ENCODE results near the gene SLC35F5.
"Not testable (repeated sequence)": the region's sequence is repeated elsewhere in the genome, so short reads cannot be mapped to it uniquely, and the experiment has no call there.

The SLC35F5 gene

GRCh38 chr2:113756355-113757137 is at the start of gene SLC35F5:
SLC35F5 (minus strand) TSS chr2:113756642; CDS start chr2:113756409, 233 bp downstream.
- peak; percentile 97 to 100 (median 99) for DNase-seq

- peak; percentile 31 to 64 (median 63) for DNase-seq
Observed at GRCh38 chr2:113799375-113799774, 42.9 kb upstream of the SLC35F5 start.

- DNase-seq = no peak
Observed at GRCh38 chr2:113797237-113797636, 40.8 kb upstream of the SLC35F5 start.

GRCh38 chr2:113796592-113797175 is 40.2 kb upstream of the SLC35F5 start:
- DNase-seq = no peak

- peak in 2 of 3 donors; percentile 31 to 33 for DNase-seq
Observed at GRCh38 chr2:113795405-113795920, 39.0 kb upstream of the SLC35F5 start.

- peak; percentile 36 to 76 (median 44) for DNase-seq
Observed at GRCh38 chr2:113791697-113792590, 35.5 kb upstream of the SLC35F5 start.

- no peak for DNase-seq
Observed at GRCh38 chr2:113784823-113785744, 28.6 kb upstream of the SLC35F5 start.

- DNase-seq = peak in 1 of 3 donors; percentile 11
Observed at GRCh38 chr2:113780472-113780871, 24.0 kb upstream of the SLC35F5 start.

GRCh38 chr2:113777371-113777770 is 20.9 kb upstream of the SLC35F5 start:
- DNase-seq = no peak

GRCh38 chr2:113776949-113777348 is 20.5 kb upstream of the SLC35F5 start:
- DNase-seq = no peak

GRCh38 chr2:113774616-113775015 is 18.2 kb upstream of the SLC35F5 start:
- not testable (repeated sequence) for DNase-seq

GRCh38 chr2:113770929-113771328 is 14.5 kb upstream of the SLC35F5 start:
- no peak for DNase-seq

GRCh38 chr2:113769555-113769954 is 13.1 kb upstream of the SLC35F5 start:
- no peak for DNase-seq

GRCh38 chr2:113768770-113769169 is 12.3 kb upstream of the SLC35F5 start:
- DNase-seq = no peak

- DNase-seq = no peak
Observed at GRCh38 chr2:113767811-113768460, 11.5 kb upstream of the SLC35F5 start.

GRCh38 chr2:113765276-113765675 is 8.8 kb upstream of the SLC35F5 start:
- peak; percentile 31 to 49 (median 33) for DNase-seq

GRCh38 chr2:113762377-113763118 is 6.1 kb upstream of the SLC35F5 start:
- no peak for DNase-seq

GRCh38 chr2:113760400-113760799 is 4.0 kb upstream of the SLC35F5 start:
- no peak for DNase-seq

GRCh38 chr2:113757138-113757657 is 756 bp upstream of the SLC35F5 start:
- DNase-seq = peak in 1 of 3 donors; percentile 10

GRCh38 chr2:113755835-113756354 is 547 bp downstream of the SLC35F5 start:
- peak; percentile 56 to 79 (median 60) for DNase-seq

All from suppressor macrophage treated with lipopolysaccharide for 1 hour (primary cell).